Mucosa of stomach (tissue), 1 donor: ENCODE measurements around the gene SPINK1.
"Not testable (repeated sequence)": the region's sequence is repeated elsewhere in the genome, so short reads cannot be mapped to it uniquely, and the experiment has no call there.

Experiments used
- H3K27me3 ChIP-seq: one replicate; pipeline ENCODE4 v1.7.0; 2013; ENCODE audit warnings: mild to moderate bottlenecking, low read length; ENCODE audit not compliant: control insufficient read depth, insufficient read depth
- H3K36me3 ChIP-seq: one replicate; pipeline ENCODE4 v1.7.0; 2013; ENCODE audit warnings: low read length; ENCODE audit not compliant: control insufficient read depth, insufficient read depth
- H3K4me1 ChIP-seq: one replicate; pipeline ENCODE4 v1.7.0; 2013; ENCODE audit warnings: mild to moderate bottlenecking, low read length; ENCODE audit not compliant: control insufficient read depth, insufficient read depth
- H3K4me3 ChIP-seq: one replicate; pipeline ENCODE4 v1.7.0; 2013; ENCODE audit warnings: low read length
- H3K9ac ChIP-seq: one replicate; pipeline ENCODE4 v1.7.0; 2013; ENCODE audit warnings: mild to moderate bottlenecking, low read length, moderate library complexity
- H3K9me3 ChIP-seq: one replicate; pipeline ENCODE4 v1.7.0; 2013; ENCODE audit warnings: mild to moderate bottlenecking, low read length, moderate library complexity; ENCODE audit not compliant: control insufficient read depth
- donor health status: Pancreatic carcinoma.

Gene SPINK1, protein sequence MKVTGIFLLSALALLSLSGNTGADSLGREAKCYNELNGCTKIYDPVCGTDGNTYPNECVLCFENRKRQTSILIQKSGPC

GRCh38 chr5:147831465-147831864, at the start of gene SPINK1:
TSS of gene SPINK1 (minus strand) at chr5:147831671. CDS start at chr5:147831577, 94 bp downstream.
- Histone ChIP-seq H3K9ac (peak within 1 kb of the TSS; percentile 51), H3K36me3 (no peaks in the 10 kb centered on the region), H3K9me3 (no peaks in the 10 kb centered on the region), H3K27me3 (no peaks in the 10 kb centered on the region), H3K4me1 (peaks cover 15% of the 10 kb centered on the region), H3K4me3 (peak within 1 kb of the TSS; percentile 7)

- no peaks in the 10 kb centered on the region for H3K9me3 ChIP-seq
- no peaks in the 10 kb centered on the region for H3K4me1 ChIP-seq
- H3K4me3 ChIP-seq = no peak overlapping the region
- no peaks in the 10 kb centered on the region for H3K36me3 ChIP-seq
- H3K9ac ChIP-seq = no peak overlapping the region
- H3K27me3 ChIP-seq = no peaks in the 10 kb centered on the region
These were observed 49.0 kb upstream of the SPINK1 start for GRCh38 chr5:147880487-147880886.

DNA sequence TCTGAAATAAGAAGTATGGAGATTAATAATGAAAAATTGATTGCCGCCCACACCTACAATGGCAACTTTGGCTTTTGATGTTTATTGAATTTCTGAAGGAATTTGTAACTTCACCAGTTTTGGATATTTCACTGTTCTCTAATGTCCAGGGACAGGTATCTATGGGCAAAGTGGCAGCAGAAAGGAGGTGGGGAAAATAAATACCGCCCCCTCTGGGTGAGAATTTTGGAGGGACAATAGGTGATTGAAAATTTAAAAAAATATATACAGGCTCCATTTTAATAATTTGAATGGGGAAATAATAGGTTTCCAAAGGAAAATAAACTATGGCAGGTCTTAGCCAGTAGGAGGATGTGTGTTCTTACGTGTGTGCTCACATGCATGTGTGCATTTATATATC, 48.3 kb upstream of the SPINK1 start:
- no peak overlapping the region for H3K4me3 ChIP-seq
- no peaks in the 10 kb centered on the region for H3K36me3 ChIP-seq
- H3K9me3 ChIP-seq = no peaks in the 10 kb centered on the region
- no peak overlapping the region for H3K9ac ChIP-seq
- no peaks in the 10 kb centered on the region for H3K27me3 ChIP-seq
- H3K4me1 ChIP-seq = no peaks in the 10 kb centered on the region

- no peak within 1 kb of the TSS for H3K9ac ChIP-seq
- H3K4me3 ChIP-seq = no peak within 1 kb of the TSS
- no peaks in the 10 kb centered on the region for H3K4me1 ChIP-seq
- H3K9me3 ChIP-seq = no peaks in the 10 kb centered on the region
- H3K27me3 ChIP-seq = no peaks in the 10 kb centered on the region
- no peaks in the 10 kb centered on the region for H3K36me3 ChIP-seq
These were observed 46.7 kb upstream of the SPINK1 start, which contains the start of gene SCGB3A2 for GRCh38 chr5:147878066-147878759. TSS of gene SCGB3A2 (plus strand) at chr5:147878711. CDS start at chr5:147878804, 93 bp downstream.

GRCh38 chr5:147876626-147877025, 45.2 kb upstream of the SPINK1 start:
- H3K36me3 ChIP-seq = no peaks in the 10 kb centered on the region
- no peaks in the 10 kb centered on the region for H3K9me3 ChIP-seq
- no peaks in the 10 kb centered on the region for H3K4me1 ChIP-seq
- H3K27me3 ChIP-seq = no peaks in the 10 kb centered on the region
- H3K9ac ChIP-seq = no peak overlapping the region
- H3K4me3 ChIP-seq = no peak overlapping the region

- no peaks in the 10 kb centered on the region for H3K36me3 ChIP-seq
- no peaks in the 10 kb centered on the region for H3K9me3 ChIP-seq
- no peaks in the 10 kb centered on the region for H3K4me1 ChIP-seq
- no peaks in the 10 kb centered on the region for H3K27me3 ChIP-seq
- H3K4me3 ChIP-seq = no peak overlapping the region
- no peak overlapping the region for H3K9ac ChIP-seq
These were observed 44.7 kb upstream of the SPINK1 start for GRCh38 chr5:147876141-147876540.

DNA sequence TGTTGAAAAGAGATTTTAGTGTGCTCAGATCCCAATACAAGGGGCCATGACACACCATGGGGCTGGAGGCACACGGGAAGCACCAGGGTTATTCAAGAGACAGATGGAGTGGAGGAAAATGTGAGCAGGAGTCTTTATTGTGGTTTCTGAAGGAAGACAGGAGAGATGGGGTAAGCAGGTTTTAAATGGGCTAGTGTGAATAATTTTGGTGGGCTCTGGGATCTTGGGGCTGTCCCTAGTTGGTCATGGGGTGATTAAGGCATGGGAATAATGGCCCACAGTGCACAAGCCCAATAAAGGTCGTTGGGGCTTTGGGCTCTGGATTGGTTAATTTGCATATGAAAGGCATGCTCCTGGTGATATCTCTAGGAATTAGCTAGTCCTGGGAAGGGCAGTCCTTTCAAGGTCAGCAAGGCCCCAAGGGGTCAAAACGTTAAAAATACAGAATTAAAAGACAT, 43.5 kb upstream of the SPINK1 start:
- Histone ChIP-seq H3K4me3 (no peak overlapping the region), H3K9me3 (no peaks in the 10 kb centered on the region), H3K9ac (no peak overlapping the region), H3K36me3 (no peaks in the 10 kb centered on the region), H3K4me1 (no peaks in the 10 kb centered on the region), H3K27me3 (no peaks in the 10 kb centered on the region)

- H3K9me3 ChIP-seq, H3K9ac ChIP-seq, H3K4me1 ChIP-seq, H3K36me3 ChIP-seq, H3K4me3 ChIP-seq, H3K27me3 ChIP-seq: not testable (repeated sequence)
These were observed 42.8 kb upstream of the SPINK1 start for GRCh38 chr5:147874118-147874875.

DNA sequence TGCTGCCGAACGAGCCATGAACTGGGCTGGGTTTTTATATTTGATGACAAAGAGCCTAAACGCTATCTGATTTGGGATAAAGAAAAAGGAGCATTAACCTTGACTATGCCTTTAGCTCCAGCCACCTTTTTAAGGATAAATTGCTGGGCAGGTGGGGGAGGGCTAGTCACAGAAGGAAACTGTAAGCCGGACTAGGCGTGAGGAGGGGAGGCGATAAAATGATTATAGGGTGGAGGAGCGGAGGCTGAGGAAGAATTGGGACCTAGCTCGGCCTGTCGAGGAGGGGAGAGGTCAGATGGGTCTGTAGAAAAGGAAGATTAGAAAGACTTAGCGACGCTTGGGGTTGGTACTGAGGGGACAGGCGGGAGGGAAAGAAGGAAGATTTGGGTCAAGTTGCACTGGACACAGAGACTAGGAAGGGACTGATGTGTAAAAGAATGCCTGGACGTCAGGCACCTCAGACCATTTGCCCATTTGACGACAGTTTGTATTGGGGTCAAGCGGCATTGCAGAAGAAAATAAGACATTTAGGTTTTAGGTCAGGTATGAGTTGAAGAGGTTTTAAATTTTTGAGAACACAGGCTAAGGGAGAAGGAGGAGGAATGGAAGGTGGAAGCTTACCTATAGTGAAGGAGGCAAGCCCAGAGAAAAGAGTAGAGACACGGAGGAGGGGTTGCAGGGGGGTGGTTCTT, 41.4 kb upstream of the SPINK1 start:
- H3K9ac ChIP-seq, H3K27me3 ChIP-seq, H3K9me3 ChIP-seq, H3K36me3 ChIP-seq, H3K4me1 ChIP-seq, H3K4me3 ChIP-seq: not testable (repeated sequence)

DNA sequence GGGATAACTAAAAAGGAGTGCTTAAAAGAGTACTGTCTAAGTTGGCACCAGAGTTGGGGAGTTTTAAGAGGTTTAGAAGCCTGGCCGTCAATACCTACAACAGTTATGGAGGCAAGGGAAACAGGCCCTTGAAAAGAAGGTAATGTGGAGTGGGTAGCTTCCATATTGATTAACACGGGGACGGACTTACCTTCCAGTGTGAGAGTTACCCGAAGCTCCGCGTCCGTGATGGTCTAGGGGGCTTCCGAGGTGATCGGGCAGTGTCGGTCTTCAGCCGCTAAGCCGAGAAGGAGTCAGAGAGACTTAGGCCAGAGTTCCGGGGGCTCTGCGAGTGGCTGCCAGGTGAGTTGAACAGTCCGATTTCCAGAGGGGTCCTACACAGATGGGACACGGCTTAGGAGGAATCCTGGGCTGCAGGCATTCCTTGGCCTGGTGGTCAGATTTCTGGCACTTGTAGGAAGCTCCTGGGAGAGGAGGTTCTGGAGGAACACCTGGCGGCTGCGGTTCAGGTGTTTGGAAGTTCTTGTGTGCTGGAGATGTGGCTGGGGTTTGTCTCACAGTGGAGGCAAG, 40.6 kb upstream of the SPINK1 start:
- H3K27me3 ChIP-seq, H3K9ac ChIP-seq, H3K9me3 ChIP-seq, H3K4me3 ChIP-seq, H3K4me1 ChIP-seq, H3K36me3 ChIP-seq: not testable (repeated sequence)

DNA sequence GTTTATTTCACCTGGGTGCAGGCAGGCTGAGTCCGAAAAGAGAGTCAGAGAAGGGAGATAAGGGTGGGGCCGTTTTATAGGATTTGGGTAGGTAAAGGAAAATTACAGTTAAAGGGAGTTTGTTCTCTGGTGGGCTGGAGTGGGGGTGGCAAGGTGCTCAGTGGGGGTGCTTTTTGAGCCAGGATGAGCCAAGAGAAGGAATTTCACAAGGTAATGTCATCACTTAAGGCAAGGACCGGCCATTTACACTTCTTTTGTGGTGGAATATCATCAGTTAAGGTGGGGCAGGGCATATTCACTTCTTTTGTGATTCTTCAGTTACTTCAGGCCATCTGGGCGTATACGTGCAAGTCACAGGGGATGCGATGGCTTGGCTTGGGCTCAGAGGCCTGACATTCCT, 38.4 kb upstream of the SPINK1 start:
- H3K36me3 ChIP-seq, H3K9me3 ChIP-seq, H3K27me3 ChIP-seq, H3K9ac ChIP-seq, H3K4me3 ChIP-seq, H3K4me1 ChIP-seq: not testable (repeated sequence)

- H3K27me3 ChIP-seq = no peaks in the 10 kb centered on the region
- peaks cover 3% of the 10 kb centered on the region for H3K4me1 ChIP-seq
- no peaks in the 10 kb centered on the region for H3K9me3 ChIP-seq
- no peaks in the 10 kb centered on the region for H3K36me3 ChIP-seq
- no peak overlapping the region for H3K9ac ChIP-seq
- H3K4me3 ChIP-seq = no peak overlapping the region
These were observed 37.6 kb upstream of the SPINK1 start for GRCh38 chr5:147869112-147869511.
